IPS-18a (cell line): Measurements from ENCODE around the gene TEX51.

Experiments
- H3K27ac ChIP-seq: one replicate; pipeline ENCODE4 v1.5.1; 2013; ENCODE audit warnings: low read length
- H3K27me3 ChIP-seq: one replicate; pipeline ENCODE4 v1.6.1; 2013; ENCODE audit warnings: mild to moderate bottlenecking, low read length; ENCODE audit not compliant: control insufficient read depth, insufficient read depth
- H3K36me3 ChIP-seq: one replicate; pipeline ENCODE4 v1.6.1; 2013; ENCODE audit warnings: low read depth, low read length; ENCODE audit not compliant: control insufficient read depth
- H3K4me1 ChIP-seq: one replicate; pipeline ENCODE4 v1.6.1; 2013; ENCODE audit warnings: low read depth, low read length; ENCODE audit not compliant: control insufficient read depth
- H3K4me3 ChIP-seq: one replicate; pipeline ENCODE4 v1.5.1; 2013; ENCODE audit warnings: low read length
- H3K9ac ChIP-seq: one replicate; pipeline ENCODE4 v1.6.1; 2013; ENCODE audit warnings: mild to moderate bottlenecking, low read length, moderate library complexity
- H3K9me3 ChIP-seq: one replicate; pipeline ENCODE4 v1.6.1; 2013; ENCODE audit warnings: low read depth, low read length; ENCODE audit not compliant: control insufficient read depth

The TEX51 gene

GRCh38 chr2:126858991-126859390 is 39.7 kb upstream of the TEX51 start:
- no peaks in the 10 kb centered on the region for H3K9me3 ChIP-seq
- no peaks in the 10 kb centered on the region for H3K27me3 ChIP-seq
- no peaks in the 10 kb centered on the region for H3K36me3 ChIP-seq
- H3K9ac ChIP-seq: no peak overlapping the region
- no peak overlapping the region for H3K27ac ChIP-seq
- H3K4me1 ChIP-seq: no peaks in the 10 kb centered on the region
- no peak overlapping the region for H3K4me3 ChIP-seq

GRCh38 chr2:126859631-126860030 is 39.1 kb upstream of the TEX51 start:
- no peaks in the 10 kb centered on the region for H3K4me1 ChIP-seq
- H3K9ac ChIP-seq: no peak overlapping the region
- H3K9me3 ChIP-seq: no peaks in the 10 kb centered on the region
- H3K36me3 ChIP-seq: no peaks in the 10 kb centered on the region
- H3K4me3 ChIP-seq: no peak overlapping the region
- no peaks in the 10 kb centered on the region for H3K27me3 ChIP-seq
- no peak overlapping the region for H3K27ac ChIP-seq

GRCh38 chr2:126860385-126860784 is 38.3 kb upstream of the TEX51 start:
- Histone ChIP-seq H3K9me3 (no peaks in the 10 kb centered on the region), H3K9ac (no peak overlapping the region), H3K4me1 (no peaks in the 10 kb centered on the region), H3K27me3 (no peaks in the 10 kb centered on the region), H3K27ac (no peak overlapping the region), H3K36me3 (no peaks in the 10 kb centered on the region), H3K4me3 (no peak overlapping the region)

- Histone ChIP-seq H3K27ac (no peak overlapping the region), H3K27me3 (no peaks in the 10 kb centered on the region), H3K9me3 (no peaks in the 10 kb centered on the region), H3K36me3 (no peaks in the 10 kb centered on the region), H3K4me1 (no peaks in the 10 kb centered on the region), H3K9ac (no peak overlapping the region), H3K4me3 (no peak overlapping the region)
Measured at GRCh38 chr2:126862730-126863129, 36.0 kb upstream of the TEX51 start.

GRCh38 chr2:126863336-126864015 is 35.2 kb upstream of the TEX51 start:
- H3K4me1 ChIP-seq: no peaks in the 10 kb centered on the region
- no peaks in the 10 kb centered on the region for H3K36me3 ChIP-seq
- H3K9me3 ChIP-seq: no peaks in the 10 kb centered on the region
- H3K9ac ChIP-seq: no peak overlapping the region
- H3K27ac ChIP-seq: no peak overlapping the region
- no peaks in the 10 kb centered on the region for H3K27me3 ChIP-seq
- H3K4me3 ChIP-seq: no peak overlapping the region

GRCh38 chr2:126864861-126865260 is 33.8 kb upstream of the TEX51 start:
- Histone ChIP-seq H3K9ac (no peak overlapping the region), H3K4me3 (no peak overlapping the region), H3K4me1 (no peaks in the 10 kb centered on the region), H3K27ac (no peak overlapping the region), H3K9me3 (no peaks in the 10 kb centered on the region), H3K27me3 (no peaks in the 10 kb centered on the region), H3K36me3 (no peaks in the 10 kb centered on the region)

GRCh38 chr2:126866451-126866850 is 32.2 kb upstream of the TEX51 start:
- H3K27me3 ChIP-seq: no peaks in the 10 kb centered on the region
- no peak overlapping the region for H3K27ac ChIP-seq
- H3K36me3 ChIP-seq: no peaks in the 10 kb centered on the region
- no peak overlapping the region for H3K4me3 ChIP-seq
- H3K9me3 ChIP-seq: no peaks in the 10 kb centered on the region
- H3K9ac ChIP-seq: no peak overlapping the region
- no peaks in the 10 kb centered on the region for H3K4me1 ChIP-seq

- Histone ChIP-seq H3K27me3 (no peaks in the 10 kb centered on the region), H3K4me1 (peaks cover 5% of the 10 kb centered on the region), H3K27ac (no peak overlapping the region), H3K36me3 (no peaks in the 10 kb centered on the region), H3K4me3 (no peak overlapping the region), H3K9me3 (peaks cover 3% of the 10 kb centered on the region), H3K9ac (no peak overlapping the region)
Measured at GRCh38 chr2:126874961-126875360, 23.7 kb upstream of the TEX51 start.

- no peak overlapping the region for H3K27ac ChIP-seq
- H3K9ac ChIP-seq: no peak overlapping the region
- peaks cover 3% of the 10 kb centered on the region for H3K9me3 ChIP-seq
- no peaks in the 10 kb centered on the region for H3K36me3 ChIP-seq
- H3K27me3 ChIP-seq: no peaks in the 10 kb centered on the region
- peaks cover 5% of the 10 kb centered on the region for H3K4me1 ChIP-seq
- no peak overlapping the region for H3K4me3 ChIP-seq
Measured at GRCh38 chr2:126876631-126877030, 22.1 kb upstream of the TEX51 start.

- Histone ChIP-seq H3K27ac (no peak overlapping the region), H3K4me3 (no peak overlapping the region), H3K27me3 (no peaks in the 10 kb centered on the region), H3K9me3 (peaks cover 3% of the 10 kb centered on the region), H3K9ac (no peak overlapping the region), H3K36me3 (no peaks in the 10 kb centered on the region), H3K4me1 (peaks cover 5% of the 10 kb centered on the region)
Measured at GRCh38 chr2:126877041-126877440, 21.6 kb upstream of the TEX51 start.

GRCh38 chr2:126877861-126878565 is 20.7 kb upstream of the TEX51 start:
- Histone ChIP-seq H3K27ac (no peak overlapping the region), H3K27me3 (no peaks in the 10 kb centered on the region), H3K9ac (no peak overlapping the region), H3K4me3 (no peak overlapping the region), H3K36me3 (no peaks in the 10 kb centered on the region), H3K4me1 (peaks cover 5% of the 10 kb centered on the region), H3K9me3 (peaks cover 3% of the 10 kb centered on the region)

- H3K4me3 ChIP-seq: no peak overlapping the region
- H3K9me3 ChIP-seq: peaks cover 3% of the 10 kb centered on the region
- no peaks in the 10 kb centered on the region for H3K36me3 ChIP-seq
- H3K27ac ChIP-seq: no peak overlapping the region
- H3K9ac ChIP-seq: no peak overlapping the region
- peaks cover 5% of the 10 kb centered on the region for H3K4me1 ChIP-seq
- H3K27me3 ChIP-seq: no peaks in the 10 kb centered on the region
Measured at GRCh38 chr2:126878601-126879000, 20.1 kb upstream of the TEX51 start.
